Peyer's patch (tissue), 4 donors: ENCODE results near the gene RPTOR. TPM values are rescaled to one million over a fixed set of nuclear protein-coding genes. Genes with fewer than 3 reads are reported as not detected.

Experiments
- DNase-seq, 3 donors: peaks; one replicate each; pipeline ENCODE4 v3.0.0-alpha.2; 2017 to 2019
- H3K27ac ChIP-seq, 4 donors: fragments of 200-600 bp; sonication (generic); one replicate each; pipeline ENCODE4 v1.5.1; 2016 to 2019
- H3K27me3 ChIP-seq, 2 donors: fragments of 200-600 bp; sonication (generic); one replicate each; pipeline ENCODE4 v1.5.1; 2019
- H3K36me3 ChIP-seq, 3 donors: fragments of 200-600 bp; sonication (generic); one replicate each; pipeline ENCODE4 v1.5.1; 2016 to 2019
- H3K4me1 ChIP-seq, 4 donors: fragments of 200-600 bp; sonication (generic); one replicate each; pipeline ENCODE4 v1.5.1; 2016 to 2019
- H3K4me3 ChIP-seq, 4 donors: fragments of 200-600 bp; sonication (generic); 1 replicate in 3 of 4; 2 replicates in 1 of 4; pipeline ENCODE4 v1.5.1; 2016 to 2019; ENCODE audit warnings: mild to moderate bottlenecking in 1 of 4
- H3K9me3 ChIP-seq, 4 donors: fragments of 200-600 bp; sonication (generic); one replicate each; pipeline ENCODE4 v1.5.1; 2016 to 2019; ENCODE audit warnings: mild to moderate bottlenecking in 1 of 4
- POLR2A ChIP-seq, 2 donors: fragments of 450-650 bp; IDR thresholded peaks; one replicate each; pipeline ENCODE4 v1.5.1; 2017; ENCODE audit warnings: antibody characterized with exemption in 2 of 2, mild to moderate bottlenecking in 2 of 2, moderate library complexity in 2 of 2
- total RNA-seq, 4 donors: library from RNA; depleted of rRNA; stranded (reverse); fragments of >200 nt; gene quantifications; one replicate each; pipeline ENCODE4 v1.1.0, GENCODE V29; 2016
- TF ChIP-seq, protein P1 (sequence below), 6 experiments: fragments of 450-650 bp in 4 of 6; fragments of 200-600 bp in 2 of 6; sonication (generic) in 1 of 6; IDR thresholded peaks; one replicate each; pipeline ENCODE4 v1.5.1; 2017 to 2019; ENCODE audit warnings: antibody characterized with exemption in 6 of 6, mild to moderate bottlenecking in 3 of 6, moderate library complexity in 1 of 6

The RPTOR gene
- total RNA-seq, 4 donors from 2014 or later, result 42.4 to 73.6 (median 64.2) TPM

GRCh38 chr17:80693511-80693910 lies 148.9 kb downstream of the RPTOR start:
- no peak for DNase-seq
- TF ChIP-seq, protein P1, sequence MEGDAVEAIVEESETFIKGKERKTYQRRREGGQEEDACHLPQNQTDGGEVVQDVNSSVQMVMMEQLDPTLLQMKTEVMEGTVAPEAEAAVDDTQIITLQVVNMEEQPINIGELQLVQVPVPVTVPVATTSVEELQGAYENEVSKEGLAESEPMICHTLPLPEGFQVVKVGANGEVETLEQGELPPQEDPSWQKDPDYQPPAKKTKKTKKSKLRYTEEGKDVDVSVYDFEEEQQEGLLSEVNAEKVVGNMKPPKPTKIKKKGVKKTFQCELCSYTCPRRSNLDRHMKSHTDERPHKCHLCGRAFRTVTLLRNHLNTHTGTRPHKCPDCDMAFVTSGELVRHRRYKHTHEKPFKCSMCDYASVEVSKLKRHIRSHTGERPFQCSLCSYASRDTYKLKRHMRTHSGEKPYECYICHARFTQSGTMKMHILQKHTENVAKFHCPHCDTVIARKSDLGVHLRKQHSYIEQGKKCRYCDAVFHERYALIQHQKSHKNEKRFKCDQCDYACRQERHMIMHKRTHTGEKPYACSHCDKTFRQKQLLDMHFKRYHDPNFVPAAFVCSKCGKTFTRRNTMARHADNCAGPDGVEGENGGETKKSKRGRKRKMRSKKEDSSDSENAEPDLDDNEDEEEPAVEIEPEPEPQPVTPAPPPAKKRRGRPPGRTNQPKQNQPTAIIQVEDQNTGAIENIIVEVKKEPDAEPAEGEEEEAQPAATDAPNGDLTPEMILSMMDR (IDR thresholded peaks at IDR 0.05), result no peak
- TF ChIP-seq POLR2A (IDR thresholded peaks at IDR 0.05), result no peak
- H3K9me3 ChIP-seq, result no peaks in the 10 kb centered on the region
- H3K36me3 ChIP-seq, result no peaks in the 10 kb centered on the region
- H3K4me1 ChIP-seq, result peaks cover 0 to 10% (median 0%) of the 10 kb centered on the region in 4 donors
- H3K27ac ChIP-seq, result no peak overlapping the region
- no peak overlapping the region for H3K4me3 ChIP-seq
- no peaks in the 10 kb centered on the region for H3K27me3 ChIP-seq

DNA sequence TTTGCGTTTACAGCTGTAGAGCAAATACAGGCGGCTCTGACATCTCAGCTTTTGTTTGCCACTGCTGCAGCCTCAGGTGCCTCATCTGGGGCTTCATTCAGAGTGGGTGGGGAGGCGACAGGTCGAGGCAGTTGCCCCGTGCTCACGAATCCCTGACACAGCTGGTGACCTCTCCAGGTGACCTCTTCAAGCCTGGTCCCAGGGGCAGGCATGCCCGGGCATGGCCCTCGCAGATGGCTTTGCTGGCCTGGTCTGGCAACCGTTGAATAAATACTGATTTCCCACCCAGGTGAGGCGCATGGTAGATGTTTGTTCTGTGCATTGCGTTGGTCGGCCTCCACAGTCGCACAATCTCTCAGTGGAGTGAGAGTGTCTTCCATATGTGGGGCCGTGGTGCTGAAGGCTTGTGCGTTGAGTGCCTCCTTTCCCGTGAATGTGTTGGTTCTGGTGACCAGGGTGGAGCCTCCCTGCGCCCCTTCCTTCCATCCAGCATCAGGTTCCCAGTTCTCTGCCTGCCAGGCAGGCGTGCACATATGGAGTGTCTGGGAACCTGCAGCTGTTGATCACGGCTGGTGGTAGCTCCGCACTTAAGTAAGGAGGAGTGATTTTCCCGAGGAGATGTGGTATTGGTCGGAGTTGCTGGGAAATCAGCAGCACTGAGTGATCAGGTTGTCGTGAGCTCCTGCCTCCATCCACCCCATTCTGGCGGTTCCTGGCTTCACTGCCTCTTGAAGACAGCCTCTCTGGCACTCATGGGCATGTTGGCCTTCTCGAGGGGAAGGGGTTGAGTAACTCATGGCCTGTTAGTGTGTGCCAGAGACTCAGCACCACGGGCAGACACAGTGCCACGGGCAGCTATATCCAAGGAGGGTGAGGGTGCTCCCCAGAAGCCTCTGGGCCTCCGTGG lies 149.7 kb downstream of the RPTOR start:
- Histone ChIP-seq H3K36me3 (no peaks in the 10 kb centered on the region), H3K4me1 (peaks cover 0 to 10% (median 0%) of the 10 kb centered on the region in 4 donors), H3K27ac (no peak overlapping the region), H3K27me3 (no peaks in the 10 kb centered on the region), H3K4me3 (no peak overlapping the region), H3K9me3 (no peaks in the 10 kb centered on the region)
- DNase-seq, result no peak
- no peak for TF ChIP-seq POLR2A (IDR thresholded peaks at IDR 0.05)
- TF ChIP-seq, protein P1 (IDR thresholded peaks at IDR 0.05), result no peak

GRCh38 chr17:80694992-80695912 lies 150.6 kb downstream of the RPTOR start:
- Histone ChIP-seq H3K27ac (no peak overlapping the region), H3K27me3 (no peaks in the 10 kb centered on the region), H3K9me3 (no peaks in the 10 kb centered on the region), H3K4me1 (peaks cover 0 to 10% (median 0%) of the 10 kb centered on the region in 4 donors), H3K36me3 (no peaks in the 10 kb centered on the region), H3K4me3 (no peak overlapping the region)
- TF ChIP-seq, protein P1 (IDR thresholded peaks at IDR 0.05), result no peak
- no peak for TF ChIP-seq POLR2A (IDR thresholded peaks at IDR 0.05)
- DNase-seq, result no peak

DNA sequence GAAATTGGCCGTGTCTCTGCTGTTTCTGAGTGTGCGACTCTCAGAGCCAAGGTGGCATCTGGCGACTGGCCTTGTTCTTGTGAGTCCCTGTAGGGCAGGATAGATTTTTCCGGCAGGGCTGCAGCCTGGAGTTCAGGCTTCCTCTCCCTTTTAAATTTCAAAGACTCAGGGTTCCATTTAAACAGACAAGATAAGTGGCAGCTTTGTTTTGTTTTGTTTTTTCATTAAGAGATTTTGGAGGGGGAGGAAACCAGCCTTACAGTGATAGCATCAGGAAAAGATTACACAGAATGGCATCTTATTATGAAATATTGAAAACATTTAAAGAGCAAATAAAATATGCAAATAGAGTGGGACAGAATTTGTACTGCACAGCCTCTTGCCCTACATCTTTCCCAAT lies 151.3 kb downstream of the RPTOR start:
- Histone ChIP-seq H3K36me3 (no peaks in the 10 kb centered on the region), H3K27me3 (no peaks in the 10 kb centered on the region), H3K4me1 (peaks cover 0 to 10% (median 0%) of the 10 kb centered on the region in 4 donors), H3K4me3 (no peak overlapping the region), H3K27ac (no peak overlapping the region), H3K9me3 (no peaks in the 10 kb centered on the region)
- TF ChIP-seq POLR2A (IDR thresholded peaks at IDR 0.05), result no peak
- TF ChIP-seq, protein P1 (IDR thresholded peaks at IDR 0.05), result no peak
- DNase-seq, result no peak

GRCh38 chr17:80696456-80696855 lies 151.8 kb downstream of the RPTOR start:
- peaks cover 0 to 10% (median 0%) of the 10 kb centered on the region in 4 donors for H3K4me1 ChIP-seq
- DNase-seq, result no peak
- no peak overlapping the region for H3K27ac ChIP-seq
- no peak overlapping the region for H3K4me3 ChIP-seq
- TF ChIP-seq, protein P1 (IDR thresholded peaks at IDR 0.05), result no peak
- TF ChIP-seq POLR2A (IDR thresholded peaks at IDR 0.05), result no peak
- no peaks in the 10 kb centered on the region for H3K36me3 ChIP-seq
- H3K27me3 ChIP-seq, result no peaks in the 10 kb centered on the region
- no peaks in the 10 kb centered on the region for H3K9me3 ChIP-seq
